NCI-H2196 (cell line): ENCODE measurements around the gene UNC79.

Experiments
- DNase-seq: peaks from one replicate; lab custom pipeline; 2025; ENCODE audit not compliant: unreplicated experiment; lab: John Stamatoyannopoulos, UW

UNC79 gene

GRCh38 chr14:93655078-93655750 is 224.5 kb downstream of the UNC79 start:
- peak; percentile 55 for DNase-seq

DNA sequence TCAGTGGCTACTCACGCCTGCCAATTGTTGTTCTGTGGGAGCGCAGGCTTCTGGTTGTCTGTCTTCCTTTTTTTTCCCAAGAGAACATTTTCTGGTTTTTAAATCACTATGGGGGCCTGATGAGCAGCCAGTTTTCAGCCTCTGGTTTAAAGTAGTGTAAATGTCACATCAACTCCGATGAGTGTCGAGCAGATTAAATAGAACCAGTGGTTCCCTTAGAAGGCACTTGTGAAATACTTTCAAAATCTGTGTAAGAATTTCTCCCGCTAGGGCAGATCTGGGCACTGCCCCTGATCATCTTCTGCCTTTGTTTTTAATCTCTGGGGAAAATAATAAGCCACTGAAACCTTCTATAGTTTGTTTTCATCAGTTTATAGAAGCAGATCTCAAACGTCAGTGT is 227.1 kb downstream of the UNC79 start:
- no peak for DNase-seq

- DNase-seq, result no peak
These were observed 232.6 kb downstream of the UNC79 start for GRCh38 chr14:93663317-93663716.

- DNase-seq, result no peak
These were observed 234.4 kb downstream of the UNC79 start for GRCh38 chr14:93665169-93665568.

GRCh38 chr14:93669632-93670031 is 238.9 kb downstream of the UNC79 start:
- DNase-seq, result no peak

DNA sequence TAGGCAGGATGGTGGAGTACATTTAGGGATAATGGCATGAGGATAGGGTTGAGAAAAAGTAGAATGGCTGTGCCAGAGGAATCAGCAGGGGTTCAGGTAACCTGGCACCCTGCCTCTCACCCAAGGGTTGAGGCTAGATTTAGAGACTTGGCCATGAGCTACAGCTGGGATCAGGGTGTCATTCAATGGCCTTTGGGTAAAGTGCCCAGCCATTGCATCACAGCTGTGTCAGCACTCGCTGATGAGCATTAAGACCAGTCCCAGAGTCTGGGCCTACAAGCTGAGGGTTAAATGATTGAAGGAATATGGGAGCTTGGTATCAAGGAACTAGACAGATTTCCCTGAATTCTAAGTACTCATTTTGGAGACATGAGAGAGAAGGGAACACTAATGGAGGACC is 243.6 kb downstream of the UNC79 start:
- DNase-seq, result no peak

- no peak for DNase-seq
These were observed 244.9 kb downstream of the UNC79 start for GRCh38 chr14:93675651-93676050.

- no peak for DNase-seq
These were observed 245.7 kb downstream of the UNC79 start for GRCh38 chr14:93676416-93676958.

GRCh38 chr14:93682459-93682858 is 251.7 kb downstream of the UNC79 start:
- no peak for DNase-seq

DNA sequence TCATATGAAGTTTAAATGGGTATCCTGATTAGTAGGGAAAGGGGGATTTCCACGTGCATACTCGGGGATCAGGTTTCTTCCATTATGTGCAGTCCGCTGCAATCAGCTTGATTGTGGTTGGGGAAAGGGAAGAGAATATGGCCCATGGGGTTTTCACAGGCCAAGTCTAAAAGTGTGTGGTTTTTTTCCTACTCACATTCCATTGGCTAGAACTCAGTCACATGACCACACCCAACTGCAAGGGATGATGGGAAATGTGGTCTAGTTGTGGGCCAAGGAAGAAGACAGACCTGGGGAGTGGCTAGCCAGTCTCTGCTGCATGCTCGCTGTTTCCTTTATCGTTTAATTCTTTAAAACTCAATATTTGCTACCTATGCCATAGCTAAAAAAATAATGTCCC is 252.5 kb downstream of the UNC79 start:
- DNase-seq, result no peak

- no peak for DNase-seq
These were observed 254.6 kb downstream of the UNC79 start for GRCh38 chr14:93685121-93685895.

DNA sequence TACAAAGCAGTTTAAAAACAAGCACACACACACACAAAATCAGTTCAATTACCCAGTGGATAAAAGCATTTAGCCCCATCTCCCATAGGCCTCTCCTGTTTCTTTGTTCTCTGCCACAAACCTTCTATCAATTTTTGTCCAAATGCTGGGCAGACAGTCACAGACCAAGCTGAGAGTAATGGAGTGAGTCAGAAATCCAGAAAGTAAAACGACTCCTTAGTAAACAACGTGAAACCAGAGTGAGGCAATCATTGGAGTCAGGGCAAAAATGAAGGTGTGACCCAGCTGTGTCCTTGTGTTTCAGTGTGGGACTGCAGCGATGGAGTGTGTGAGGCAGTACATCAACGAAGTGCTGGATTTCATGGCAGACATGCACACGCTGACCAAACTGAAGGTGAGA is 255.5 kb downstream of the UNC79 start:
- DNase-seq, result no peak

GRCh38 chr14:93688239-93688666 is 257.5 kb downstream of the UNC79 start:
- DNase-seq, result no peak

DNA sequence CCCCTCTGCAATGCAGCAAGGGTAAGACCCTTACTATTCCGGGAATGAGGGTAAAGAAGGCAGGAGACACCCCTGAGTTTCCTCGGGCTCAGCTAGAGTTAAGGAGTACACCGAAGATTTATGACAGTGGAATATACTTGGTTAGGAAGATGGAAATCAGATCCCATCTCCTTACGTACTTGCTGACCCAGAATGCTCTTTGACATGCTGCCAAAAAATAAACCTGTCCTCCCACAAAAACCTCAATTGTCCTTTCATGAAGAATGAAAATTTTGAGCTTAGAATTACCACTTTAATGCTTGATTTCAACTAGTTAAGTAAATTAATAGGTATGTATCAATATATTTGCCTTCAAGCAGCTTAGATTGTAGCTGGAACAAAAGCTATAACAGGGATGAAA is 258.1 kb downstream of the UNC79 start:
- no peak for DNase-seq

DNA sequence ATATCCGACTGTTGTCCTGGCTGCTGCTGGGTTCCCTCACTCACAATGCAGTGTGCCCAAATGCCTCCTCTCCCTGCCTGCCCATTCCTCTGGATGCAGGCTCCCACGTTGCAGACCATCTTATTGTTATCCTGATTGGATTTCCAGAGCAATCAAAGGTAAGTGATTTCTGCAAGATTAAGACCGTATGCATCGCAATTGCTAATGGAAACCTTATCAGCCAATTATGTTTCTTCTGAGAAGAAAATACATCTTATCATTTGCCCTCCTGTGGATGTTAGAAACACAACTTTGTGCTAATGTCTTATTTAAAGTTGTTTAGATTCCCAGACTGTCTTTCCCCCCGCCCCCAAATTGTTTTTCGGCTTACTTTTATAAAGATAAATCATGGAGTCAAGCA is 259.4 kb downstream of the UNC79 start:
- no peak for DNase-seq

- no peak for DNase-seq
These were observed 260.5 kb downstream of the UNC79 start for GRCh38 chr14:93691042-93691780.

DNA sequence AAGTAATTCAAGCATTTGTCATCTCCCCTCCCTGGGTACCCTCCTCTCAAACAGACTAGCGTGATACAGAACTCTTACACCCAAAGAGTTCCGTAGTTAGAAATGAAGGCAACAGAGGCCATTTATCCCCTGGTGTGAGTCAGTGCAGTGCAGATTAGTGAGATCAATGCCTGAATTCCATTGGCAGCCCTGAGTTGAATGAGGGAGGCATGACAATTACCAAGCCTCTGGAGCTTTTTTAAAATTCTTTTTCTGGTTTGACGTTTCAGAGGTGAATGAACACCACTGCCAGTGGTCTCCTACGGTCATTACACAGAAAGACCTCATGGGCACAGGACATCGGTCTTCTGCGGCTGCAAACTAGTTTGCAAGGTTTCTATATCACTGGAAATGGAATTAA is 263.2 kb downstream of the UNC79 start:
- DNase-seq, result no peak

DNA sequence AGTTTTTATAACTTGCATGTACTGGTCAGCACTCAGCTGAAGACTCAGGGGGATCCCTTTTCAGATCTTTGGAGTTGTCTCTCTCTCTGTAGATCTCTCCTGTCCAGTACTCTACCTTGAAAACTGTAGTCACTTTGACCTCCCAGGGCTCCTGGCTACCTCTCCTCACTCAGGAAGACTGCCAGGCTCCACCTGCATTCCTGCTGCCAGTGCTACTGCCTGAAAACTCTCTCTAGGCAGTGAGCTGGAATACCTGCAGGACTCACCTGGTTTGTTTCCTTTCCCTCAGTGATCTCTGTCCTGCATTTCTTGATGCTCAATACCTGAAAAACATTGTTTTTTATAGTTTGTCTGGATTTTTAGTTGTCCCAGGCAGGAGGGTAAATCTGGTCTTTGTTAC is 270.2 kb downstream of the UNC79 start:
- no peak for DNase-seq

DNA sequence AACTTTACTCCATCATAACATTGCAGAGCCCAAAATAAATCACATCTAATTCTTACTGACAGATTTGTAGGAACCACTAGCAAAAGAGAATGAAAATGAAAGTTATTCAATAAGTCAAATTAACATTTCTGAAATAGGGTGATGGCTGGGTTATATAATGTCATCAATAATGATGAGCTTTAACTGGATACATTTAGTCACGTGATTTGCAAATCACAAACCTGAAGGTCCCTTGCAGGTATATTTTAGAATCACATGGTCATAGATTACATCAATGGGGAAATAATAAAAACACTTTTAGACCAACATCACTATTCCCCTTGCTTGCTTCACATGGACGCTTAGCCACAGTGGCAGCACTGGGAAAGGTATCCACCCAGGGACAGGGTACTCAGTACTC is 270.8 kb downstream of the UNC79 start:
- DNase-seq, result no peak

GRCh38 chr14:93702946-93703345 is 272.2 kb downstream of the UNC79 start:
- DNase-seq, result no peak

DNA sequence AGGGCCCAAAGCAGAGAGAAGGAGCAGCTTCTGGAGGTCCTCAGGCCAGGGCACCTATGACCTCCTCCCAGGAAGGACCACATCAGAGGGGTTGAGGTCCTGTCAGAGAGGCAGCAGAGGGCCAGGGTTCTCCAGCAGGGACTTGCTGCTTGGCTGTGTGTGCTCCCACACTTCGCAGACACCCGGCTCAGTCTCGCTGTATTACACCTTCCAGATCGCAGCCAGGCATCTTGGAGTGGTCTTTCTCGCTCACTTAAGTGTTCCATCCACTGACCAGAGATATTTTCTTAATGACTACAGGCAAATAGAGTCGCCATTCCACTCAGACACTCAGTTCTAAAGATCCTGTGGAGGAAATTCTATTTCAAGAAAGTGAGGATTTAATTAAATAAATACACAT is 273.2 kb downstream of the UNC79 start:
- no peak for DNase-seq
